Gastrocnemius medialis (tissue), 4 donors: ENCODE measurements around the gene RGS19.

Experiments
- POLR2A ChIP-seq, 2 donors: fragments of 450-650 bp; IDR thresholded peaks; one replicate each; pipeline ENCODE4 v1.6.1; 2017; ENCODE audit warnings: antibody characterized with exemption in 2 of 2, mild to moderate bottlenecking in 2 of 2, moderate library complexity in 2 of 2
- TF ChIP-seq, protein P1 (sequence below), 5 experiments: fragments of 450-650 bp in 3 of 5; fragments of 200-600 bp in 2 of 5; sonication (generic) in 2 of 5; IDR thresholded peaks in 4 of 5; conservative IDR thresholded peaks in 1 of 5; 1 replicate in 4 of 5; 2 replicates in 1 of 5; pipeline ENCODE4 v1.5.1; 2016 to 2019; ENCODE audit warnings: antibody characterized with exemption in 5 of 5, mild to moderate bottlenecking in 3 of 5, moderate library complexity in 3 of 5

DNA sequence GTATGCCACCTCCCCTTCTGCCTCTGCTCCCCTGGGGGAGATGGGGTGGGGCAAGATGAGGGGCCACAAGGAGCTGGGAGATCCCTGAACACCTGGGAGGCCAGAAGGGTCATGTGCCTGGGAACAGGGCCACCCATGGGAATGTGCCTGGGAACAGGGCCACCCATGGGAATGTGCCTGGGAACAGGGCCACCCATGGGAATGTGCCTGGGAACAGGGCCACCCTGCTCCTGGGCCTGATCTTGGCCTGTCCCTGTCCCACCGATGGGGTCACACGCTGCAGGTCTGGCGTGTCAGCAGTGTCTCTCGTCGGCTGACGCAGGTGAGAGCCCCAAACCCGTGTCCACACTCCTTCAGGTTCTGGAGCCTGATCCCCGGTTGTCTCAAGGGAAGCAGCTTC, 4.4 kb downstream of the RGS19 start:
- TF ChIP-seq POLR2A (IDR thresholded peaks at IDR 0.05) = no peak
- TF ChIP-seq, protein P1, sequence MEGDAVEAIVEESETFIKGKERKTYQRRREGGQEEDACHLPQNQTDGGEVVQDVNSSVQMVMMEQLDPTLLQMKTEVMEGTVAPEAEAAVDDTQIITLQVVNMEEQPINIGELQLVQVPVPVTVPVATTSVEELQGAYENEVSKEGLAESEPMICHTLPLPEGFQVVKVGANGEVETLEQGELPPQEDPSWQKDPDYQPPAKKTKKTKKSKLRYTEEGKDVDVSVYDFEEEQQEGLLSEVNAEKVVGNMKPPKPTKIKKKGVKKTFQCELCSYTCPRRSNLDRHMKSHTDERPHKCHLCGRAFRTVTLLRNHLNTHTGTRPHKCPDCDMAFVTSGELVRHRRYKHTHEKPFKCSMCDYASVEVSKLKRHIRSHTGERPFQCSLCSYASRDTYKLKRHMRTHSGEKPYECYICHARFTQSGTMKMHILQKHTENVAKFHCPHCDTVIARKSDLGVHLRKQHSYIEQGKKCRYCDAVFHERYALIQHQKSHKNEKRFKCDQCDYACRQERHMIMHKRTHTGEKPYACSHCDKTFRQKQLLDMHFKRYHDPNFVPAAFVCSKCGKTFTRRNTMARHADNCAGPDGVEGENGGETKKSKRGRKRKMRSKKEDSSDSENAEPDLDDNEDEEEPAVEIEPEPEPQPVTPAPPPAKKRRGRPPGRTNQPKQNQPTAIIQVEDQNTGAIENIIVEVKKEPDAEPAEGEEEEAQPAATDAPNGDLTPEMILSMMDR (IDR thresholded peaks at IDR 0.05 in 4 of 5, conservative IDR thresholded peaks at IDR 0.05 in 1 of 5) = no peak
